ENCODE results near the gene TENM4. TPM values are rescaled to one million over a fixed set of nuclear protein-coding genes. Genes with fewer than 3 reads are reported as not detected.

TENM4 gene
- polyA plus RNA-seq, 1 donor from 2014 or later, result 16.8 TPM

- H3K4me2 ChIP-seq (ENCODE audit: low read length), result no peak overlapping the region
- no peak overlapping the region for H3K27ac ChIP-seq (ENCODE audit: low read length)
- H3K36me3 ChIP-seq (ENCODE audit: insufficient read depth, low read length), result peaks cover 13% of the 10 kb centered on the region
- no peaks in the 10 kb centered on the region for H3K9me3 ChIP-seq (ENCODE audit: low read length)
- H3K9me2 ChIP-seq (ENCODE audit: insufficient read depth, low read length), result no peaks in the 10 kb centered on the region
- H2AFZ ChIP-seq (ENCODE audit: low read depth, low read length), result no peak overlapping the region
- no peak overlapping the region for H3K4me3 ChIP-seq (ENCODE audit: low read length)
- no peaks in the 10 kb centered on the region for H3K79me2 ChIP-seq (replicated peaks; ENCODE audit: insufficient read depth, low read length)
- H3K27me3 ChIP-seq (ENCODE audit: insufficient read depth, low read depth, low read length), result no peaks in the 10 kb centered on the region
- no peak overlapping the region for H3K9ac ChIP-seq (ENCODE audit: low read length)
- H3F3A ChIP-seq (ENCODE audit: insufficient read depth, low read length, poor library complexity, severe bottlenecking), result no peaks in the 10 kb centered on the region
- H4K20me1 ChIP-seq (ENCODE audit: insufficient read depth), result no peaks in the 10 kb centered on the region
- no peak for TF ChIP-seq EZH2 (IDR thresholded peaks at IDR 0.05; ENCODE audit: borderline replicate concordance, insufficient read depth, low read length, poor library complexity, severe bottlenecking)
- TF ChIP-seq MXI1 (conservative IDR thresholded peaks at IDR 0.05; ENCODE audit: poor library complexity, severe bottlenecking), result no peak
- no peak for TF ChIP-seq EP300 (conservative IDR thresholded peaks at IDR 0.05; ENCODE audit: poor library complexity, severe bottlenecking)
- TF ChIP-seq POLR2AphosphoS5 (IDR thresholded peaks at IDR 0.05), result no peak
- TF ChIP-seq TAF1 (IDR thresholded peaks at IDR 0.05; ENCODE audit: low read depth), result no peak
Measured at GRCh38 chr11:78662811-78663210, 778.0 kb downstream of the TENM4 start.

DNA sequence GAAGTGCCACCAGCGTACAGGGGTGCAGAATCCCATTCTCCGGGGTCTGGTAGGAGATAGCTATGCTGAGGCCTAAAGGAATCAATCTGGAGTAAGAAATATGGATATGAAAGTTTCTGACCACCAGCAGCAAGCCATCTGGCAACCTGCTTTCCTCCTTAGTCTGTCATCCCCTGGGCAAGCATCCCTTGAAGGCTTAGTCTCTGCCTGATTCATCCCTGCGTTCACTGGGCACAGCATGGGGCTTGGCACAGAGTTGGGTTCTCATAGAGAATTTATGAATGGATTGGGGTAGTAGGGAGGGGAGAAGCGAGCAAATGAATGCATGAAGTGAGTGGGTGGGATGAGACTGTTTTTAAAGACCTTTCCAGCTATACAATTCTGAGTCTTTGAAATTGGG is 780.4 kb downstream of the TENM4 start:
- H3K9ac ChIP-seq (ENCODE audit: low read length), result no peak overlapping the region

More for the DNA sequence above, 780.4 kb downstream of the TENM4 start:
- Histone ChIP-seq H4K20me1 (ENCODE audit: insufficient read depth) (no peaks in the 10 kb centered on the region), H3K36me3 (ENCODE audit: insufficient read depth, low read length) (peaks cover 8% of the 10 kb centered on the region), H3K4me3 (ENCODE audit: low read length) (no peak overlapping the region), H3K4me2 (ENCODE audit: low read length) (no peak overlapping the region), H2AFZ (ENCODE audit: low read depth, low read length) (no peak overlapping the region), H3K79me2 (replicated peaks; ENCODE audit: insufficient read depth, low read length) (no peaks in the 10 kb centered on the region), H3K27ac (ENCODE audit: low read length) (no peak overlapping the region), H3K27me3 (ENCODE audit: insufficient read depth, low read depth, low read length) (no peaks in the 10 kb centered on the region), H3F3A (ENCODE audit: insufficient read depth, low read length, poor library complexity, severe bottlenecking) (no peaks in the 10 kb centered on the region), H3K9me3 (ENCODE audit: low read length) (no peaks in the 10 kb centered on the region), H3K9me2 (ENCODE audit: insufficient read depth, low read length) (no peaks in the 10 kb centered on the region)
- TF ChIP-seq, protein P1, sequence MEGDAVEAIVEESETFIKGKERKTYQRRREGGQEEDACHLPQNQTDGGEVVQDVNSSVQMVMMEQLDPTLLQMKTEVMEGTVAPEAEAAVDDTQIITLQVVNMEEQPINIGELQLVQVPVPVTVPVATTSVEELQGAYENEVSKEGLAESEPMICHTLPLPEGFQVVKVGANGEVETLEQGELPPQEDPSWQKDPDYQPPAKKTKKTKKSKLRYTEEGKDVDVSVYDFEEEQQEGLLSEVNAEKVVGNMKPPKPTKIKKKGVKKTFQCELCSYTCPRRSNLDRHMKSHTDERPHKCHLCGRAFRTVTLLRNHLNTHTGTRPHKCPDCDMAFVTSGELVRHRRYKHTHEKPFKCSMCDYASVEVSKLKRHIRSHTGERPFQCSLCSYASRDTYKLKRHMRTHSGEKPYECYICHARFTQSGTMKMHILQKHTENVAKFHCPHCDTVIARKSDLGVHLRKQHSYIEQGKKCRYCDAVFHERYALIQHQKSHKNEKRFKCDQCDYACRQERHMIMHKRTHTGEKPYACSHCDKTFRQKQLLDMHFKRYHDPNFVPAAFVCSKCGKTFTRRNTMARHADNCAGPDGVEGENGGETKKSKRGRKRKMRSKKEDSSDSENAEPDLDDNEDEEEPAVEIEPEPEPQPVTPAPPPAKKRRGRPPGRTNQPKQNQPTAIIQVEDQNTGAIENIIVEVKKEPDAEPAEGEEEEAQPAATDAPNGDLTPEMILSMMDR (IDR thresholded peaks at IDR 0.05; ENCODE audit: poor library complexity, severe bottlenecking), result no peak
- TF ChIP-seq REST (IDR thresholded peaks at IDR 0.05; ENCODE audit: borderline replicate concordance) (no peak), RAD21 (conservative IDR thresholded peaks at IDR 0.05) (no peak), TAF1 (IDR thresholded peaks at IDR 0.05; ENCODE audit: low read depth) (no peak), MXI1 (conservative IDR thresholded peaks at IDR 0.05; ENCODE audit: poor library complexity, severe bottlenecking) (no peak), EZH2 (IDR thresholded peaks at IDR 0.05; ENCODE audit: borderline replicate concordance, insufficient read depth, low read length, poor library complexity, severe bottlenecking) (no peak), SMC3 (conservative IDR thresholded peaks at IDR 0.05; ENCODE audit: poor library complexity) (no peak), EP300 (conservative IDR thresholded peaks at IDR 0.05; ENCODE audit: poor library complexity, severe bottlenecking) (no peak), POLR2AphosphoS5 (IDR thresholded peaks at IDR 0.05) (no peak)
